ENCODE data around the gene GPR162. TPM values are rescaled to one million over a fixed set of nuclear protein-coding genes. Genes with fewer than 3 reads are reported as not detected.

GPR162 gene
- total RNA-seq, 4 donors from 2014 or later: 0.16 to 0.31 (median 0.20) TPM; not detected in 1

DNA sequence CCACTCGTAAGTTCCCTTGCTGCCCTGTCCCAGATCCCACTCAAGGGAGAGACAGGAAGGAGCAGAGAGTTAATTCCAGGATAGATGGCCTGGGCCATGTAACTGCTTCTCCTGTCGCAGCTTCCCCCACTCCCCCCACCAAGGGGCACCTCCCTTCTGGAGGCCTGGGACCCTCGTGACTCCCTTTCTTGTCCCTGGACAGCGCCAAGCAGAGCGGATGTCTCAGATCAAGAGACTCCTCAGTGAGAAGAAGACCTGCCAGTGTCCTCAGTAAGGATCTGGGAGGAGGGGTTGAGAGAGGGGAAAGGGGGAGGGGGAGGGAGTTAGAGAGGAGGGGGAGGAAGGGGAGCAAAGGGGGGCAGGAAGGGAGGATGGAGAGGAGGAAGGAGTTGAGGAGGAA lies 3.0 kb upstream of the GPR162 start:
- ATAC-seq: no peak
- no peak for DNase-seq
- in situ Hi-C loops (cut with MboI; ENCODE audit: low sequenced_read_pairs in 4 of 4): no loop called here
- intact Hi-C loops (cut with DNase I; ENCODE audit: low total_unique reads): no loop called here
- Histone ChIP-seq H3K27ac (no peak overlapping the region), H3K4me1 (no peaks in the 10 kb centered on the region), H3K4me3 (no peak overlapping the region), H3K27me3 (peaks cover 13 to 22% (median 15%) of the 10 kb centered on the region in 3 donors), H3K36me3 (no peaks in the 10 kb centered on the region), H3K9me3 (no peaks in the 10 kb centered on the region)
- TF ChIP-seq POLR2A (IDR thresholded peaks at IDR 0.05): no peak
- TF ChIP-seq, protein P1, sequence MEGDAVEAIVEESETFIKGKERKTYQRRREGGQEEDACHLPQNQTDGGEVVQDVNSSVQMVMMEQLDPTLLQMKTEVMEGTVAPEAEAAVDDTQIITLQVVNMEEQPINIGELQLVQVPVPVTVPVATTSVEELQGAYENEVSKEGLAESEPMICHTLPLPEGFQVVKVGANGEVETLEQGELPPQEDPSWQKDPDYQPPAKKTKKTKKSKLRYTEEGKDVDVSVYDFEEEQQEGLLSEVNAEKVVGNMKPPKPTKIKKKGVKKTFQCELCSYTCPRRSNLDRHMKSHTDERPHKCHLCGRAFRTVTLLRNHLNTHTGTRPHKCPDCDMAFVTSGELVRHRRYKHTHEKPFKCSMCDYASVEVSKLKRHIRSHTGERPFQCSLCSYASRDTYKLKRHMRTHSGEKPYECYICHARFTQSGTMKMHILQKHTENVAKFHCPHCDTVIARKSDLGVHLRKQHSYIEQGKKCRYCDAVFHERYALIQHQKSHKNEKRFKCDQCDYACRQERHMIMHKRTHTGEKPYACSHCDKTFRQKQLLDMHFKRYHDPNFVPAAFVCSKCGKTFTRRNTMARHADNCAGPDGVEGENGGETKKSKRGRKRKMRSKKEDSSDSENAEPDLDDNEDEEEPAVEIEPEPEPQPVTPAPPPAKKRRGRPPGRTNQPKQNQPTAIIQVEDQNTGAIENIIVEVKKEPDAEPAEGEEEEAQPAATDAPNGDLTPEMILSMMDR (IDR thresholded peaks at IDR 0.05 in 4 of 5, conservative IDR thresholded peaks at IDR 0.05 in 1 of 5): no peak

DNA sequence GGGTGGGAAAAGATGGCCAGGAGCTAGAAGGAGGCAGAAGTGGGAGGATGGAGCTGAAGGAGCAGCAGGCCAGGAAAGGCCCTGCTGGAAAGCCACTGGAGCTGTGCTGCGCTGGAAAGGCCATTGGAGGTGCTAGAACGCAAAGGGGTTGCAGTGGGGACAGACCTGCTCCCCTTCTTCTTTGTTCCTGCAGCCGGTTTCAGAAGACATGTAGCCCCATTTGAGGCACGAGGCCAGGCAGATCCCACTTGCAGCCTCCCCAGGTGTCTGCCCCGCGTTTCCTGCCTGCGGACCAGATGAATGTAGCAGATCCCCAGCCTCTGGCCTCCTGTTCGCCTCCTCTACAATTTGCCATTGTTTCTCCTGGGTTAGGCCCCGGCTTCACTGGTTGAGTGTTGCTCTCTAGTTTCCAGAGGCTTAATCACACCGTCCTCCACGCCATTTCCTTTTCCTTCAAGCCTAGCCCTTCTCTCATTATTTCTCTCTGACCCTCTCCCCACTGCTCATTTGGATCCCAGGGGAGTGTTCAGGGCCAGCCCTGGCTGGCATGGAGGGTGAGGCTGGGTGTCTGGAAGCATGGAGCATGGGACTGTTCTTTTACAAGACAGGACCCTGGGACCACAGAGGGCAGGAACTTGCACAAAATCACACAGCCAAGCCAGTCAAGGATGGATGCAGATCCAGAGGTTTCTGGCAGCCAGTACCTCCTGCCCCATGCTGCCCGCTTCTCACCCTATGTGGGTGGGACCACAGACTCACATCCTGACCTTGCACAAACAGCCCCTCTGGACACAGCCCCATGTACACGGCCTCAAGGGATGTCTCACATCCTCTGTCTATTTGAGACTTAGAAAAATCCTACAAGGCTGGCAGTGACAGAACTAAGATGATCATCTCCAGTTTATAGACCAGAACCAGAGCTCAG lies 2.3 kb upstream of the GPR162 start:
- H3K9me3 ChIP-seq: no peaks in the 10 kb centered on the region
- H3K27ac ChIP-seq: no peak overlapping the region
- no peaks in the 10 kb centered on the region for H3K4me1 ChIP-seq
- peaks cover 13 to 29% (median 18%) of the 10 kb centered on the region in 3 donors for H3K27me3 ChIP-seq
- no peak overlapping the region for H3K4me3 ChIP-seq
- in situ Hi-C loops (cut with MboI; ENCODE audit: low sequenced_read_pairs in 4 of 4) (no loop called here), intact Hi-C loops (cut with DNase I; ENCODE audit: low total_unique reads) (no loop called here)
- TF ChIP-seq, protein P1 (IDR thresholded peaks at IDR 0.05 in 4 of 5, conservative IDR thresholded peaks at IDR 0.05 in 1 of 5): no peak
- no peak for TF ChIP-seq POLR2A (IDR thresholded peaks at IDR 0.05)
- H3K36me3 ChIP-seq: no peaks in the 10 kb centered on the region
- no peak for ATAC-seq
- no peak for DNase-seq

DNA sequence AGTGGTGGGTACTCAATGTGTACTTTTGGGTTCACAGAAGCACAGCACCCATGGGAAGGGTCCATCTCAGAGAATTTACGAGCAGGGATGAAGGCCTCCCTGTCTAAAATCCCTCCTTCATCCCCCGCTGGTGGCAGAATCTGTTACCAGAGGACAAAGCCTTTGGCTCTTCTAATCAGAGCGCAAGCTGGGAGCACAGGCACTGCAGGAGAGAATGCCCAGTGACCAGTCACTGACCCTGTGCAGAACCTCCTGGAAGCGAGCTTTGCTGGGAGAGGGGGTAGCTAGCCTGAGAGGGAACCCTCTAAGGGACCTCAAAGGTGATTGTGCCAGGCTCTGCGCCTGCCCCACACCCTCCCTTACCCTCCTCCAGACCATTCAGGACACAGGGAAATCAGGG lies 1.5 kb upstream of the GPR162 start:
- no peaks in the 10 kb centered on the region for H3K9me3 ChIP-seq
- peaks cover 17 to 34% (median 23%) of the 10 kb centered on the region in 3 donors for H3K27me3 ChIP-seq
- no peaks in the 10 kb centered on the region for H3K4me1 ChIP-seq
- H3K27ac ChIP-seq: no peak overlapping the region
- ATAC-seq: no peak
- intact Hi-C loops (cut with DNase I; ENCODE audit: low total_unique reads): no loop called here
- H3K4me3 ChIP-seq: no peak overlapping the region
- TF ChIP-seq, protein P1 (IDR thresholded peaks at IDR 0.05 in 4 of 5, conservative IDR thresholded peaks at IDR 0.05 in 1 of 5): no peak
- no peak for TF ChIP-seq POLR2A (IDR thresholded peaks at IDR 0.05)
- no peaks in the 10 kb centered on the region for H3K36me3 ChIP-seq
- in situ Hi-C loops (cut with MboI; ENCODE audit: low sequenced_read_pairs in 4 of 4): no loop called here
- no peak for DNase-seq

DNA sequence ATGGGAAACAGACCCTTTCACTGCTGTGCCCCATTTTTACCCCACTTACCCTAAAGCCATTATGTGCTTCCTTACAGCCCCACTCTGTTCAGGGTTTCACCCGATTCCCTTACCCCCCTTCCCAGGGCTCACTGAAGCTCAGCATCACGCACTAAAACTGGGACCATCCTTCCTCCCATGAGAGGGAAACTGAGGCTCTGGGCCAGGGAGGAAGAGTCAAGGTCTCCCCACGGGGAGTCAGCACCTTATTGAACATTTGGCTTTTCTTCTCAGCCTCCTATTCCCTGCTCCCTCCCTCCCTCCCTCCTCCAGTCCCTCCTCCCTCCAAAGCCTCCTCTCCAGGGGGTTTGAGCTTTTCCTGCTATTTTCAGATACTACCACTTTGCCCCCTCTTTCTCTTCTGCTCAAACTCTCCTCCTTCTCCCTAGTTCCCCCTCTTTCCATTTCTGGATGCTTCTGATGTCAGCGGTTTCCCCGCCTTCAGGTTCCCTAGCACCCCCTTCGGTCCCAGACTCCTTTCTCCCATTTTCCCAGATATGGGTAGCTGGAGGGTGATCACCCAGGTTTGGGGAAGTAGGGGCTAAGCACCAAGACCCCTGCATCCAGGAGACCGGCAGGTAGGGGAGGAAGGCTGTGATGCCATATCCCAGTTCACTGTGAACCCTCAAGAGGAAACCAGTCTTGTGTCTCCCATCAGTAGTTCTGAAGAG lies 960 bp downstream of the GPR162 start:
- ATAC-seq: no peak
- TF ChIP-seq POLR2A (IDR thresholded peaks at IDR 0.05): no peak
- TF ChIP-seq, protein P1 (IDR thresholded peaks at IDR 0.05 in 4 of 5, conservative IDR thresholded peaks at IDR 0.05 in 1 of 5): no peak
- Histone ChIP-seq H3K9me3 (no peaks in the 10 kb centered on the region), H3K27ac (no peak overlapping the region), H3K27me3 (peaks cover 25 to 58% (median 42%) of the 10 kb centered on the region in 3 donors), H3K4me3 (peak overlapping the region in 2 of 4 donors; percentile 34 to 50), H3K36me3 (no peaks in the 10 kb centered on the region), H3K4me1 (peaks cover 3 to 6% of the 10 kb centered on the region in 2 donors)
- intact Hi-C loops (cut with DNase I; ENCODE audit: low total_unique reads): no loop called here
- no peak for DNase-seq
- in situ Hi-C loops (cut with MboI; ENCODE audit: low sequenced_read_pairs in 4 of 4): no loop called here

Data from gastrocnemius medialis (tissue), 4 donors.